HG03442 (cell line): Measurements from ENCODE around the gene RPRD1A.
A peak's percentile ranks its signal among the peaks of the same experiment; 100 is the strongest.
"Not testable (repeated sequence)": the region's sequence is repeated elsewhere in the genome, so short reads cannot be mapped to it uniquely, and the experiment has no call there.

ENCODE experiments used
- ATAC-seq: cut with Tn5 transposase; IDR thresholded peaks from one replicate; pipeline ENCODE4 v1.9.1; 2021; ENCODE audit warnings: mild to moderate bottlenecking, moderate library complexity; ENCODE audit not compliant: unreplicated experiment

Gene RPRD1A

DNA sequence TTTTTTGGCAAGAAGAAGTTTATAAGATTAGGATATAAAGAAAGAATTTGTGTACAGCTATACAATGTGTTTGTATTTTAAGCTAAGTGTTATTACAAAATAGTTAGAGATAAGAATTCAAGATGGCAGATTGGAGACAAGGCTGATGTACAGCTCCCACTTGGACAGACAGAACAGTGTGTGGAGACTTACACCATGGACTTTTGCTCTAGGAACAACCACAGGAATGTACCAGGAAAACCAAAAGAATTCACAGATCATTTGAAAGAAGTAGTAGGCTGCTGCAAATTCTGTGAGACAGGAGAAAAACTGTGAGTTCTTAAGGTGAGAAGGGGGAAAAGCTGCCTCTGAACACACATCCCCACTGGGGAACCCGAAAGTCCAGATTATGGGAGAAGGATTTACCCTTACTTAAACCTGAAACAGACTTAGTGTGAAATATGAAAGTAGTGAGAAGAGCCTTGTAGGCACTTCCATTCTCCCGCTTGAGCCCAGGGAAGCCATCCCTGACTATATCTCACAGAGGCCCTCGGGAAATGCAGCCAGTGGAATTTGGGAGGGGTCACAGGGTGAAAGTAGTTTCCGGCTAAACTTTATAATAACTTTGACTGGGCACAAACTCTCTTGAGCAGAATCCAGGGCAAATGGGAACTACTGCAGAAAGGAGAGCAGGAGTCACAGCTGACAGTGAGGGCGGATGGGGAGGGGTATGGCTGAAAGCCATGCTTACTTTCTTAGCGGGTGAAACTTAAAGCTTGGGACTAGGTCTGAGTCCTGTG lies 11.6 kb upstream of the RPRD1A start:
- no peak for ATAC-seq

DNA sequence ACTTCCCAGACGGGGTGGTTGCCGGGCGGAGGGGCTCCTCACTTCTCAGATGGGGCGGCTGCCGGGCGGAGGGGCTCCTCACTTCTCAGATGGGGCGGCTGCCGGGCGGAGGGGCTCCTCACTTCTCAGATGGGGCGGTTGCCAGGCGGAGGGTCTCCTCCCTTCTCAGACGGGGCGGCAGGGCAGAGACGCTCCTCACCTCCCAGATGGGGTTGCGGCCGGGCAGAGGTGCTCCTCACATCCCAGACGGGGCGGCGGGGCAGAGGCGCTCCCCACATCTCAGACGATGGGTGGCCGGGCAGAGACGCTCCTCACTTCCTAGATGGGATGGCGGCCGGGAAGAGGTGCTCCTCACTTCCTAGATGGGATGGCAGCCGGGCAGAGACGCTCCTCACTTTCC lies 10.4 kb upstream of the RPRD1A start:
- ATAC-seq = not testable (repeated sequence)

DNA sequence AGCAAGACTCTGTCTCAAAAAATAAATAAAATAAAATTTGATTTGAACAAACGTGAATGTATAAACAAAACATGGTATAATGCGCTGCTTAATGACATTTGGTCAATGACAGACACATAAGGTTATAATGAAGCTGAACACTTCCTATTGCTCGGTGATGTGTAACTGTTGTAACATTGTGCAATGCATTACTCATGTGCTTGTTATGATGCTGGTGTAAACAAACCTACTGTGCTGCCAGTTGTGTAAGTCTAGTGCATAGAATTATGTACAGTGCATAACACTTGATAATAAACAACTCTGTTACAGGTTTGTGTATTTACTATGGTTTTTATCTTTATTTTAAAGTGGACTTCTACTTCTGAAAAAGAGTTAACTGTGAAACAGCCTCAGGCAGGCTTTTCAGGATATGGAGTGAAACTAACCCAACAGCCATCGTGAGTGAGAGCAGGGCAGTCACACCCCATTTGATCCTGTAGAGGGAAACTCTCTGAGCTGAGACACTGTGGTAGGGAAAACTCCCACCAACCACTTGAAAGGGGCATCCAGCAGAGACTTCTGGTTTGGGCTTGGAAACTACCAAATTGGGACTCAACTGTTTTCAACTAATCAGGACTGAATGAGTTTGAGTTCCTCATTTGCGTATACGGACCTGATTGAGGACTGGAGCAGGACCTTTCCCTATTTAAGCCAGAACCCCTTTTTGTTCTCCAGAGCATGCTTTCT lies 8.7 kb upstream of the RPRD1A start:
- no peak for ATAC-seq

DNA sequence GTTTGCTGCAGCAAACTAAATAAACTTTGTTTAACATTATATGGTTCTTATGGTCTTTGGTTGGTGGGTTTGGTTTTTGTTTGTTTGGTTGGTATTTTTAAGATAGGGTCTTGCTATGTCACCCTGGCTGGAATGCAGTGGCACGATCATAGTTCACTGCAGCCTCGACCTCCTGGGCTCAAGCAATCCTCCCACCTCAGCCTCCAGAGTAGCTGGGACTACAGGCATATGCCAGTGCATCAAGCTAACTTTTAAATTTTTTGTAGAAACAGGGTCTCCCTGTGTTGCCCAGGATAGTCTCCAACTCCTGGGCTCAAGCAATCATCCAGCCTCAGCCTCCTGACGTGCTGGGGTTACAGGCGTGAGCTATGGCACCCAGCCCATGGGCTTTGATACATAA lies 7.1 kb upstream of the RPRD1A start:
- ATAC-seq = no peak

DNA sequence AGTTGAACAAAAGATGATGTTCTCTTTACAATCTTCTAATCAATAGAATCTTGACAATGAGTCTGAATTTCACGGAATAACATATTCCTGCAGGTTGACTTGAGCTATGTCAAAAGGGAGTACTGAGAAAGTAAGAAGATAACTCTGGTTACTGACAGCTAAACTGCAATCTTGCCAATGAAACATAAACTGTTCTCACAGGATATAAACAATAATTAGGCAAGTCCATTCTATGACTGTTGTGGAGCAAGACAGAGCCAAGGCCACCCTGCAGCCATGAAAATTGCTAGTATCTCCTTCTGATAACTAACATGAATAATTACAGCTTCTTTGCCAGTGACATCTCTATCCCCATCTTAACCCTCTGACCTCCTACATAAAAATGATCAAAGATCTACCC lies 6.3 kb upstream of the RPRD1A start:
- no peak for ATAC-seq

DNA sequence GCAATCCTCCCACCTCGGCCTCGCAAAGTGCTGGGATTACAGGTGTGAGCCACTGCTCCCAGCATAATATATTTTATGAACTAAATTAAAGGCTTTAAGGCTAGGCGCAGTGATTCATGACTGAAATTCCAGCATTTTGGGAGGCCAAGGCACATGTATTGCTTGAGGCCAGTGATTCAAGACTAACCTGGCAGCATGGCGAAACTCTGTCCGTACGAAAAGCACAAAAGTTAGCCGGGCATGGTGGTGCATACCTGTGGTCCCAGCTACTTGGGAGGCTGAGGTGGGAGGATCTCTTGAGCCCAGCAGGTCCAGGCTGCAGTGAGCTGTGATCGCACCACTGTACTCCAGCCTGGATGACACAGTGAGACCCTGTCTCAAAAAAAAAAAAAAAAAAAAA lies 5.0 kb upstream of the RPRD1A start:
- not testable (repeated sequence) for ATAC-seq

DNA sequence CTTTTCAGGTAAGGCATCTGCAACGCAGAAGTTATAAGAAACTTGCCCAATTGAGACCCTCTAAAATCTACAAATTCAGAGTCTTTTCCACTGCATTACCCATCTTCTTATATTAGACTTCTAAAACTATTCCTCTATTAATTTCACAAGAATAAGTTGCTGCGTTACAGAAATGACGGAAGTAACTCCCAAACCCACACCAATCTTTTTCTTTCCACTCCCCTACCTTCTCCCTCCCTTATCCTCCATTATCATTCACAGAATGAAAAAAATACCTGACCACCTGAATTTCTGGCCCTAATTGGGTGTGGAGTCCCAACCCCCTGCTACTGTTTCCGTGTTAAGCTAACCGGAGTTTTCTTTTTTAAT lies 689 bp downstream of the RPRD1A start:
- ATAC-seq = peak; percentile 2

DNA sequence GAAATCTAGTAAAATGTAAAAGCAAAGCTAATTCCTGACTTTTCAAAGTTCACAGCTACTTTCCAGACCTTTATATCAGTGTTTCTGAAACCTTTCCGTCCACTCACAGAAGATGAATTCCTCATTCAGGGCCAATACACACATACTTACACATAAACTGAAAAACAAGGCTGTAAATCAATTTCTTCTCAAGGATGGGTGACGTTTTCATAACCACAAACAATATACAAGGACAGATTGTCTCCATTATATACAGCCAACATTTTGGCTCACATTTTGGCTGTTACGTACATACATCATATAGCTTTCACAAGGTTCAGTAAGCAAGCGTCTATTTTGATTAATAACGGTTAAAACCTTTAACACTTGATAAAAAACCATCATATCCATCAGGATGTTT lies 1.4 kb downstream of the RPRD1A start:
- ATAC-seq = no peak

DNA sequence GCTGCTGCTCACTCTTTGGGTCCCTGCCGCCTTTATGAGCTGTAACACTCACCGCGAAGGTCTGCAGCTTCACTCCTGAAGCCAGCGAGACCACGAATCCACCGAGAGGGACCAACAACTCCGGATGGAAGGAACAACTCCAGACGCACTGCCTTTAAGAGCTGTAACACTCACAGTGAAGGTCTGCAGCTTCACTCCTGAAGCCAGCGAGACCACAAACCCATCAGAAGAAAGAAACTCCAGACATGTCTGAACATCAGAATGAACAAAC lies 2.6 kb downstream of the RPRD1A start:
- ATAC-seq = not testable (repeated sequence)

DNA sequence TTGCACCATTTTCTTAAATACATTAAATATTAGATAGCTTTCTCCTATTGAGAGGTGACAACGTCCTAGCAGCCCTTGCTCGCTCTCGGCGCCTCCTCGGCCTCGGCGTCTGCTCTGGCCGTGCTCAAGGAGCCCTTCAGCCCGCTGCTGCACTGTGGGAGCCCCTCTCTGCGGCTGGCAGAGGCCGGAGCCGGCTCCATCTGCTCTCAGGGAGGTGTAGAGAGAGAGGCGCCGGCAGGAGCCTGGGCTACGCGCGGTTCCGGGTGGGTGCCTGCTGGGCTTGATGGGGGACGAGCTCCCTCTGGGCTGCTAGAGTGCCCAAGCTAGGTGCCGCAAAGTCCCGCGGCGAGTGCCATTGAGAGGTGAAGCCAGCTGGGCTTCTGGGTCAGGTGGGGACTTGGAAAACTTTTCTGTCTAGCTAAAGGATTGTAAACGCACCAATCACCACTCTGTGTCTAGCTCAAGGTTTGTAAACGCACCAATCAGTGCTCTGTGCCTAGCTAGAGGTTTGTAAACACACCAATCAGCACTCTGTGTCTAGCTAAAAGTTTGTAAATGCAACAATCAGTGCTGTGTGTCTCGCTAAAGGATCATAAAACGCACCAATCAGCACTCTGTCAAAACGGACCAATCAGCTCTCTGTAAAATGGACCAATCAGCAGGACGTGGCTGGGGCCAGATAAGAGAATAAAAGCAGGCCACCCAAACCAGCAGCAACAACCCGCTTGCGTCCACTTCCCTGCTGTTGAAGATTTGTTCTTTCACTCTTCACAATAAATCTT lies 3.1 kb downstream of the RPRD1A start:
- ATAC-seq = no peak

DNA sequence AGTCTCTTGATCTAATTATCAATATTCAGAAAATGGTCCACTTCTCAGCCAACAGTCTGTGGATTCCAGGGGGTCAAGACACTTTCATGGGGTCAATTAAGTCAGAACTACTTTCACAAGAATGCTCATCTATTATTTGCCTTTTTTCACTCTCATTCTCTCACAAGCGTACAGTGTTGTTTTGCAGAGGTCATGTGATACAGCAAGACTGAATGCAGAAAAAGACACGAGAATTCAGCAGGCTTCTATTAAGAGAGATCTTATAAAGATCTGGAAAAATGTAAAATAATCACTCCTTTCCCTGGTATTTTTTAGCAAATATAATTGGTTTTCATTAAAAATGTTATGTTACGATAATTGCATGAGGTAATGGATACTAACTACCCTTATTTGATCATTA lies 8.7 kb downstream of the RPRD1A start:
- ATAC-seq = no peak

DNA sequence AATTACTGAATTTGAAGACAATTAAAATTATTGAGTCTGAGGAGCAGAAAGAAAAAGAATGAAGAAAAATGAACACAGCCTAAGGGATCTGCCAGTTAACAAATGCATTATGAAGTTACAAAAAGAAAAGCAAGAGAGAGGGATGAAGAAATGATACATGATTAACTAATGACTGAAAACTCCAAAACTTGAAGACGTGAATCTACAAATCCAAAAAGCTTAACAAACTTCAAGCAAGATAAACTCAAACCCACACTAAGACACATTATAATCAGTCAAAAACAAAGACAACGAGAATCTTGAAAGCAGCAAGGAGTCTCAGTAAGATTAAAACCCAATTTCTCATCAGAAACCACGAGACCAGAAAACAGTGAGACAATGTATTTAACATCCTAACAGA lies 15.6 kb downstream of the RPRD1A start:
- ATAC-seq = no peak

DNA sequence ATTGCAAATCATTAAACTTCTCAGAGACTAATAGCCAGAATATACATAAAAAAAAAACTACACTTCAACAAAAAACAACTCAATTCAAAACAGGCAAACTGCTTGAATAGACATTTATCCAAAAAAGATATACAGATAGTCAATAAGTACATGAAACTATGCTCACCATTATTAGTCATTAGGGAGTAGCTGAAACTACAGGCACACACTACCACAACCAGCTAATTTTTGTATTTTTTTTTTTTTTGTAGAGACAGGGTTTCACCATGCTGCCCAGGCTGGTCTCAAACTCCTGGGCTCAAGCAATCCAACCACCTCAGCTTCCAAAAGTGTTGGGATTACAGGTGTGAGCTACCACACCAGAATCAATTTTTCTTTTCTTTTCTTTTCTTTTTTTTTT lies 16.9 kb downstream of the RPRD1A start:
- no peak for ATAC-seq

DNA sequence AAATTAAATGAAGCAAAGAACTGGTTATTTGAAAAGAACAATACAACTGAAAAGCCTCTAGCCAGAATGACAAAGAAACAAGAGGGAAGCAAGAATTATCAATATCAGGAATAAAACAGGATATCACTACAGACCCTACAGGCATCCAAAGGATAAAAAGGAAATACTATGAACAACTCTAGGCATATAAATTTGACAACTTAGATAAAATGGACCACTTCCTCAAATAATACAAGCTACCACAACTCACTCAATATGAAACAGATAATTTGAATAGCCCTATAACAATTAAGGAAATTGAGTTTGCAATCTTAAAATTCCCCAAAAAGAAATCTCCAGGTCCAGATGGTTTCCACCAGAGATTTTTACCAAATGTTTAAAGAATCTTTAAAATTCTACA lies 19.8 kb downstream of the RPRD1A start:
- no peak for ATAC-seq

DNA sequence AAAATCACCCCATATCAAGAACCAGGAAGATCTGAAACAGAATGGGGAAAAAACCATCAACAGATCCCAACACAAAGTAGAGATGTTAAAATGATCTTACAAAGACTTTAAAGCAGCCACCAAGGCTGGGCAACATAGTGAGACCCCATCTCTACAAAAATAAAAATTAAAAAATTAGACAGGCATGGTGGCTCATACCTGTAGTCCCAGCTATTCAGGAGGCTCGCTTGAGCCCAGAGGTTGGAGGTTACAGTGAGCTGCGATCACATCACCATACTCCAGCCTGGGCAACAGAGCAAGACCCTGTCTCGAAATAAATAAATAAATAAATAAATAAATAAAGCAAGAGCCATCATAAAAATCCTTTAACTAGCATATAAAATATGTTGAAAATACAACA lies 20.5 kb downstream of the RPRD1A start:
- no peak for ATAC-seq

DNA sequence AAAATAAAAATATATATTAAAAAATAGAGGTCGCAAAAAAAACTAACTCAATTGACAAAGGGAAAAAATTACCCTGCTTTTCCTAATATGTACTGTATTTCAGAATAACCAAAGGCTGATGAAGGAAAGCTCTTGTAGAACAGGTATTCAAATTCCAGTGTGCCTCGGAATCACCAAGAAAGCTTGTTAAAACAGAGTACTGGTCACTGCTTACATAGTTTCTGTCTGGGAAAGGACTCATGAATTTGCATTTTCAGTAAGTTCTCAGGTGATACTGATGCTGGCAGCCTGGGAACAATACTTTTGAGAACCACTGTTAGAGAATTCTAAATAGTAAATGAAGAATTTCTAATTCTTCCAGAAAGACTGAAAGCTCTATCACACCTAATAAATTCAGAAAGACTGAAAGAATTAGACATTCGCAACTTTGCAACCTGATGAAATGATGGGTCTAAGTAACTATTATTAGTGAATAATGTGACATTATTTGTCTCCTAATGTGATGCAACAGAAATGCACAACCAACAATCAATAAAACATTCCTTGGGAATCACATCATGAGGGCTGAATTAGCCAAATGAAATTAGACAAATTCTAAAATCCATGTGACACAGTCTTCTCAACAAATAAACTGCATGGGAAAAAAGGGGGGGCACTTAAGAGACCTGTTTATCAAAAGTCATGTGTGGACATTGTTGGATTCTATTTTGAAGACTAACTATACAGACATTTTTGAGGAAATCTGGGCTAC lies 21.9 kb downstream of the RPRD1A start:
- ATAC-seq = no peak

DNA sequence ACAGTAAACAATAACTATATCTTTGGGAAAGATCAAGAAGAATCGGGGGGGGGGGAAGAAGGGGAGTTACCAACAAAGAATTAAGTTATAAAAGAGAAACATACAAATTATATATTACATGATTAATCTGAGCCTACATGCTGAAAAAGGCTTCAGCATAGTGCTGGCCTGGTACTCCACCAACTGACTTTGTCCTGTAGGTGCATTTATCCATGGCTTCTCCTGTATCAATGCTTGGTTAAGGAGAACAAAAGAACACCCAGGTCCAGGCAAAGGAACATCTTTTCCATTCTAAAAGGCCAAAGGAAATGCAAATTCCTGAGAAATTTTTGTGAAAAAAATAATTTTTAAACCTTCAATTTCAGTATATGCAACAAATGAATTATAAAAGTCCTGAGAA lies 24.2 kb downstream of the RPRD1A start:
- no peak for ATAC-seq

DNA sequence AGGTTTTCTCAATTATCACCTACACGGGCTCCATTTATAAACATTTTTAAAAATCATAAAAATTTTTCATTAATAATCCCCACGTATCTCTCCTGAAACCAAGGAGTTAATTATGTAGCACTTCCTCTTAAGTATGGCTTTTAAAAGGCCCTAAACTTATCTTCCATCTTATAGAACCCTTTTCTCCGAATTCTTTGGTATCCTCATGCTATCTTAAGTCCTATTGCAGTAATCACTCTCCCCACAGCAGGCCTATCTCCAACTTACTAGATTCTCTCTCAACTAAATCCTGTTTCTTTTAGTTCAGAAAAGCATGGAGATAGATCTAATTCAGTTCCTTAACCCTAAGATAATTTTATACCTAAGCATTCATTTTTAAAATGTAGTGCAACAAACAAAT lies 26.2 kb downstream of the RPRD1A start:
- ATAC-seq = no peak

DNA sequence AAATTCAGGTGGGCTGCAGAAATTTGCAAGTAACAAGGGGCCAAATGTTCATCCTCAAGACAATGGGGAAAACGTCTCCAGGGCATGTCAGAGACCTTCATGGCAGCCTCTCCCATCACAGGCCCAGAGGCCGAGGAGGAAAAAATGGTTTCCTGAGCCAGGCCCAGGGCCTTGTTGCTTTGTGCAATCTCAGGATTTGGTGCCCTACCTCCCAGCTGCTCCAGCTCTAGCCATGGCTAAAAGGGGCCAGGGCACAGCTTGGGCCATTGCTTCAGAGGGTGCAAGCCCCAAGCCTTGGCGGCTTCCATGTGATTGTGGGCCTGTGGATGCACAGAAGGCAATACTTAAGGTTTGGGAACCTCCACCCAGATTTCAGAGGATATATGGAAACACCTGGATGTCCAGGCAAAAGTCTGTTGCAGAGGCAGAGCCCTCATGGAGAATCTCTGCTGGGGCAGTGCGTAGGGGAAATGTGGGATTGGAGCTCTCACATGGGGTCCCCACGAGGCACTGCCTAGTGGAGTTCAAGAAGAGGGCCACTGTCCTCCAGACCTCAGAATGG lies 29.2 kb downstream of the RPRD1A start:
- ATAC-seq = no peak

DNA sequence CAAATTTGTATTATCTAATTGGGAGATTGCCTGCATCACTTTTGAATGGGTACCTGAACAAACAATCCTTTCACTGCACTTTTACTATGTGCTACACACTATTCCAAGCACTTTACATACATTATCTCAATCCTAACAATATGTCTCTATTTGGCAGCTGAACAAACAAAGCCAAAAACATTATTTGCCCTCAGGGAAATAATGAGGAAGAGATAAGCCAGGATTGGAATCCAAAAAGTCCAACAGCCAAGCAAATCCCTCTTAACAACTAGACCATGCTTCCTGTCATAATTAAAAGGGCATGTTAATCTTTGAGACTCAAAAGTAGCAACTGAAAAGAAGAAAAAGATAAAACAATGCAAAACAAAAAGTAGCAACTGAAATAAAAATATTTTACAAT lies 32.1 kb downstream of the RPRD1A start:
- no peak for ATAC-seq

DNA sequence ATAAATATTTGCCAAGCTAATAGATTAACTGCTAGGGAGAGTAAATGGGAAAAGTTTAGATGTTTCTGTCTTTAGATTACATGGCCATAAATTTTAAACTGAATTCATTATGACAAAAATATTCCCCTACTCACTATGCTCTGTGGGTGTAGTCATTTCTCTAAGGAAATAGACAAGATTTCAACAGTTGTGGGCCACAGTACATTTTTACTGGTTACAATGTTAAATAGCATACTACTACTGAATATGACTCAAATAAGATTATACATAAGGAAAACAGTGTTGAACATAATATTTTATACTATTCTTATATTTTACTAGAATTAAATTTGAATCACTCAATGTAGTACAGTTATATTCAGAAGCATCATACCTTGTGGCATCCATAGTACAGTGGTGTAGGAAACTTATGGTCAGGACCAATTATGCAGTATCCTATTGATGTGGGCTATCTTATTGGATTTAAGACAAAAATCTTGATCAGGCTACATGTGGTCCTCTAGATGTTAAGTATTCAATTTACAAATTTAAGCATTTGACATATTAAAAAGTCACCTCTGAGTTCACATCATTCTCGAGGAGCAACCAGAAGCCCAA lies 33.0 kb downstream of the RPRD1A start:
- no peak for ATAC-seq
